GM23338 (cell line): ENCODE results near the gene TSPAN5. TPM values are rescaled to one million over a fixed set of nuclear protein-coding genes. Genes with fewer than 3 reads are reported as not detected.
A peak's percentile ranks its signal among the peaks of the same experiment; 100 is the strongest.

Source experiments
- ATAC-seq: fragments of 200-7000 bp; cut with Tn5 transposase; 3 replicates; pipeline ENCODE4 v1.9.1; 2020
- DNase-seq: peaks from one replicate; pipeline ENCODE4 v3.0.0-alpha.2; 2015; ENCODE audit warnings: low spot score
- H2AFZ ChIP-seq: fragments of 200-600 bp; sonication (generic); 2 replicates; pipeline ENCODE4 v1.8.0; 2016; ENCODE audit warnings: antibody characterized with exemption, mild to moderate bottlenecking, moderate library complexity
- H3F3A ChIP-seq: fragments of 200-600 bp; sonication (generic); replicated peaks from 2 replicates; pipeline ENCODE4 v1.8.0; 2017; ENCODE audit warnings: antibody characterized with exemption, mixed run types, low read depth
- H3K27ac ChIP-seq: fragments of 200-600 bp; sonication (generic); 2 replicates; pipeline ENCODE4 v1.6.1; 2016; ENCODE audit warnings: low read depth
- H3K27me3 ChIP-seq: fragments of 200-600 bp; sonication (generic); 2 replicates; pipeline ENCODE4 v1.8.0; 2016; ENCODE audit warnings: mild to moderate bottlenecking, mixed run types, moderate library complexity; ENCODE audit not compliant: insufficient read depth
- H3K36me3 ChIP-seq: fragments of 200-600 bp; sonication (generic); 2 replicates; pipeline ENCODE4 v1.8.0; 2016; ENCODE audit warnings: mild to moderate bottlenecking; ENCODE audit not compliant: insufficient read depth
- H3K4me1 ChIP-seq: fragments of 200-600 bp; sonication (generic); 2 replicates; pipeline ENCODE4 v1.8.0; 2016; ENCODE audit warnings: mild to moderate bottlenecking, moderate library complexity; ENCODE audit not compliant: insufficient read depth
- H3K4me2 ChIP-seq: fragments of 200-600 bp; sonication (generic); 2 replicates; pipeline ENCODE4 v1.7.1; 2017; ENCODE audit warnings: mixed run types
- H3K4me3 ChIP-seq: fragments of 200-600 bp; sonication (generic); 2 replicates; pipeline ENCODE4 v1.6.1; 2016; ENCODE audit warnings: mixed run types
- H3K79me2 ChIP-seq: fragments of 200-600 bp; sonication (generic); replicated peaks from 2 replicates; pipeline ENCODE4 v1.8.0; 2017; ENCODE audit warnings: mild to moderate bottlenecking; ENCODE audit not compliant: insufficient read depth
- H3K9me2 ChIP-seq: fragments of 200-600 bp; sonication (generic); 2 replicates; pipeline ENCODE4 v1.8.0; 2017; ENCODE audit not compliant: insufficient read depth
- H4K20me1 ChIP-seq: fragments of 200-600 bp; sonication (generic); replicated peaks from 2 replicates; pipeline ENCODE4 v1.8.0; 2017; ENCODE audit warnings: mild to moderate bottlenecking; ENCODE audit not compliant: insufficient read depth
- H3K27ac Mint-ChIP-seq: 2 replicates; pipeline ENCODE4 v1.8.0; 2020; ENCODE audit warnings: inconsistent platforms, mild to moderate bottlenecking, moderate library complexity, mixed read lengths
- H3K27me3 Mint-ChIP-seq: 3 replicates; pipeline ENCODE4 v1.8.0; 2022; ENCODE audit warnings: low read depth, mild to moderate bottlenecking, moderate library complexity, mixed read lengths, inconsistent platforms; ENCODE audit not compliant: insufficient read depth, poor library complexity
- H3K36me3 Mint-ChIP-seq: 3 replicates; pipeline ENCODE4 v1.8.0; 2021; ENCODE audit warnings: low read depth, mild to moderate bottlenecking, inconsistent platforms, moderate library complexity, mixed read lengths
- H3K4me1 Mint-ChIP-seq: 3 replicates; pipeline ENCODE4 v1.8.0; 2020; ENCODE audit warnings: mild to moderate bottlenecking, inconsistent platforms, mixed read lengths
- H3K4me3 Mint-ChIP-seq: 3 replicates; pipeline ENCODE4 v1.8.0; 2021; ENCODE audit warnings: moderate library complexity, mild to moderate bottlenecking, inconsistent platforms, mixed read lengths
- H3K9me3 Mint-ChIP-seq: 3 replicates; pipeline ENCODE4 v1.8.0; 2020; ENCODE audit warnings: moderate library complexity, mild to moderate bottlenecking, inconsistent platforms, mixed read lengths
- CREB1 ChIP-seq: fragments of 250-450 bp; sonication (Bioruptor Pico); IDR thresholded peaks from 2 replicates; pipeline ENCODE4 v1.5.0; 2020; ENCODE audit warnings: low read depth, mild to moderate bottlenecking, moderate library complexity
- EZH2phosphoT487 ChIP-seq: fragments of 200-600 bp; sonication (generic); IDR thresholded peaks from one replicate; pipeline ENCODE4 v1.8.1; 2018; ENCODE audit warnings: antibody characterized with exemption; ENCODE audit not compliant: unreplicated experiment
- NANOG ChIP-seq: IDR thresholded peaks from 2 replicates; pipeline ENCODE4 v1.6.1; 2016; ENCODE audit warnings: antibody characterized with exemption, borderline replicate concordance
- polyA plus RNA-seq: library from polyadenylated mRNA; unstranded; fragments of >200 nt; fragmentation: Nextera tagmentation; extraction: Ambion mirVana; gene quantifications from 2 replicates; pipeline ENCODE4 v1.2.1, GENCODE V29; 2016
- total RNA-seq: library from RNA; depleted of rRNA; stranded (reverse); fragments of >200 nt; shearing (Covaris generic); gene quantifications from 2 replicates; pipeline ENCODE4 v1.2.3, GENCODE V29; 2014
- TF ChIP-seq, protein P1 (sequence below): IDR thresholded peaks from one replicate; pipeline ENCODE4 v1.6.1; 2018; ENCODE audit warnings: antibody characterized with exemption; ENCODE audit not compliant: unreplicated experiment
- TF ChIP-seq, protein P2 (sequence below): IDR thresholded peaks from 2 replicates; pipeline ENCODE4 v1.6.1; 2016; ENCODE audit warnings: antibody characterized with exemption
- TF ChIP-seq, protein P3 (sequence below), 2 experiments: fragments of 200-600 bp in 1 of 2; sonication (generic) in 1 of 2; conservative IDR thresholded peaks; 2 replicates each; pipeline versions ENCODE4 v1.5.1 to v1.6.1; 2016 to 2017; ENCODE audit warnings: antibody characterized with exemption in 2 of 2, low read depth in 2 of 2, mild to moderate bottlenecking in 2 of 2, moderate library complexity in 1 of 2

Gene TSPAN5
- total and polyA plus RNA-seq, 2 experiments from 2014 or later = 18.6 to 21.5 TPM

GRCh38 chr4:98610926-98611676 is 47.3 kb downstream of the TSPAN5 start (continued):
- TF ChIP-seq, protein P1, sequence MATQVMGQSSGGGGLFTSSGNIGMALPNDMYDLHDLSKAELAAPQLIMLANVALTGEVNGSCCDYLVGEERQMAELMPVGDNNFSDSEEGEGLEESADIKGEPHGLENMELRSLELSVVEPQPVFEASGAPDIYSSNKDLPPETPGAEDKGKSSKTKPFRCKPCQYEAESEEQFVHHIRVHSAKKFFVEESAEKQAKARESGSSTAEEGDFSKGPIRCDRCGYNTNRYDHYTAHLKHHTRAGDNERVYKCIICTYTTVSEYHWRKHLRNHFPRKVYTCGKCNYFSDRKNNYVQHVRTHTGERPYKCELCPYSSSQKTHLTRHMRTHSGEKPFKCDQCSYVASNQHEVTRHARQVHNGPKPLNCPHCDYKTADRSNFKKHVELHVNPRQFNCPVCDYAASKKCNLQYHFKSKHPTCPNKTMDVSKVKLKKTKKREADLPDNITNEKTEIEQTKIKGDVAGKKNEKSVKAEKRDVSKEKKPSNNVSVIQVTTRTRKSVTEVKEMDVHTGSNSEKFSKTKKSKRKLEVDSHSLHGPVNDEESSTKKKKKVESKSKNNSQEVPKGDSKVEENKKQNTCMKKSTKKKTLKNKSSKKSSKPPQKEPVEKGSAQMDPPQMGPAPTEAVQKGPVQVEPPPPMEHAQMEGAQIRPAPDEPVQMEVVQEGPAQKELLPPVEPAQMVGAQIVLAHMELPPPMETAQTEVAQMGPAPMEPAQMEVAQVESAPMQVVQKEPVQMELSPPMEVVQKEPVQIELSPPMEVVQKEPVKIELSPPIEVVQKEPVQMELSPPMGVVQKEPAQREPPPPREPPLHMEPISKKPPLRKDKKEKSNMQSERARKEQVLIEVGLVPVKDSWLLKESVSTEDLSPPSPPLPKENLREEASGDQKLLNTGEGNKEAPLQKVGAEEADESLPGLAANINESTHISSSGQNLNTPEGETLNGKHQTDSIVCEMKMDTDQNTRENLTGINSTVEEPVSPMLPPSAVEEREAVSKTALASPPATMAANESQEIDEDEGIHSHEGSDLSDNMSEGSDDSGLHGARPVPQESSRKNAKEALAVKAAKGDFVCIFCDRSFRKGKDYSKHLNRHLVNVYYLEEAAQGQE = no peak
- TF ChIP-seq, protein P2, sequence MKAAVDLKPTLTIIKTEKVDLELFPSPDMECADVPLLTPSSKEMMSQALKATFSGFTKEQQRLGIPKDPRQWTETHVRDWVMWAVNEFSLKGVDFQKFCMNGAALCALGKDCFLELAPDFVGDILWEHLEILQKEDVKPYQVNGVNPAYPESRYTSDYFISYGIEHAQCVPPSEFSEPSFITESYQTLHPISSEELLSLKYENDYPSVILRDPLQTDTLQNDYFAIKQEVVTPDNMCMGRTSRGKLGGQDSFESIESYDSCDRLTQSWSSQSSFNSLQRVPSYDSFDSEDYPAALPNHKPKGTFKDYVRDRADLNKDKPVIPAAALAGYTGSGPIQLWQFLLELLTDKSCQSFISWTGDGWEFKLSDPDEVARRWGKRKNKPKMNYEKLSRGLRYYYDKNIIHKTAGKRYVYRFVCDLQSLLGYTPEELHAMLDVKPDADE = no peak

DNA sequence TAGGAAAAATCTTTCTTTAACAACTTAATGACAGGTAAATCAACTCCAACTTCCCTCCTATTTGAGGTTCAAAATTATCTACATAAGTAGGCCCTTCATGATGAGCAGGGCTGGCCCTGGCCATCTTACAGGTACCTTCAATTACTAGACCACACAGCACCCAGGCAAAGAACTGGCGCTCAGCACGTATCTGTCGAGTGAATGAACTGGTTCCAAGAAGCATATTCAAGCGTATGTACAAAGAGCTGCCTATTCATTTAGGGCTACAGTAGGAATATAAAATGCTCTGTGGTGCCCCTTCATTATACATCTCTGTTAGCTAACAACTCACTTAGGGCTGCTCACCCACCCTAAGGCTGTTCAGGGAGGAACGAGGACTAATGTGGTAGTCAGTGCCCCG is 48.0 kb downstream of the TSPAN5 start:
- H3K79me2 ChIP-seq = peaks cover 69% of the 10 kb centered on the region
- TF ChIP-seq, protein P3, sequence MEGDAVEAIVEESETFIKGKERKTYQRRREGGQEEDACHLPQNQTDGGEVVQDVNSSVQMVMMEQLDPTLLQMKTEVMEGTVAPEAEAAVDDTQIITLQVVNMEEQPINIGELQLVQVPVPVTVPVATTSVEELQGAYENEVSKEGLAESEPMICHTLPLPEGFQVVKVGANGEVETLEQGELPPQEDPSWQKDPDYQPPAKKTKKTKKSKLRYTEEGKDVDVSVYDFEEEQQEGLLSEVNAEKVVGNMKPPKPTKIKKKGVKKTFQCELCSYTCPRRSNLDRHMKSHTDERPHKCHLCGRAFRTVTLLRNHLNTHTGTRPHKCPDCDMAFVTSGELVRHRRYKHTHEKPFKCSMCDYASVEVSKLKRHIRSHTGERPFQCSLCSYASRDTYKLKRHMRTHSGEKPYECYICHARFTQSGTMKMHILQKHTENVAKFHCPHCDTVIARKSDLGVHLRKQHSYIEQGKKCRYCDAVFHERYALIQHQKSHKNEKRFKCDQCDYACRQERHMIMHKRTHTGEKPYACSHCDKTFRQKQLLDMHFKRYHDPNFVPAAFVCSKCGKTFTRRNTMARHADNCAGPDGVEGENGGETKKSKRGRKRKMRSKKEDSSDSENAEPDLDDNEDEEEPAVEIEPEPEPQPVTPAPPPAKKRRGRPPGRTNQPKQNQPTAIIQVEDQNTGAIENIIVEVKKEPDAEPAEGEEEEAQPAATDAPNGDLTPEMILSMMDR (conservative IDR thresholded peaks at IDR 0.05; ENCODE audit: low read depth in 2 of 2) = no peak
- TF ChIP-seq, protein P1 = no peak
- no peak for TF ChIP-seq NANOG
- TF ChIP-seq CREB1 (CRISPR knock-in tag) = no peak
- TF ChIP-seq EZH2phosphoT487 = no peak

More for the DNA sequence above, 48.0 kb downstream of the TSPAN5 start:
- Mint-ChIP-seq H3K27me3 (peaks cover 17% of the 10 kb centered on the region), H3K27ac (peak overlapping the region; percentile 95), H3K4me3 (no peak overlapping the region; the same call in 2 of the 3 replicates), H3K36me3 (no peaks in the 10 kb centered on the region), H3K9me3 (no peaks in the 10 kb centered on the region), H3K4me1 (peaks cover 93% of the 10 kb centered on the region)
- Histone ChIP-seq H2AFZ (no peak overlapping the region), H3K9me2 (no peaks in the 10 kb centered on the region), H3K4me2 (peak overlapping the region; percentile 24; the same call in 1 of the 2 replicates), H3K36me3 (no peaks in the 10 kb centered on the region), H3K27me3 (no peaks in the 10 kb centered on the region), H4K20me1 (no peaks in the 10 kb centered on the region; the same call in 1 of the 2 replicates), H3F3A (0 out of 2 replicates have a peak, but pooled peaks cover 3% of the 10 kb centered on the region), H3K4me3 (no peak overlapping the region), H3K4me1 (peaks cover 88% of the 10 kb centered on the region), H3K27ac (0 out of 2 replicates have a peak overlapping the region, but pooled peaks have one; percentile 55)
- no peak for ATAC-seq
- DNase-seq = no peak
